ENCODE data around the gene HIRIP3.

Gene HIRIP3

GRCh38 chr16:30009085-30009862 is 13.9 kb upstream of the HIRIP3 start:
- no peak for TF ChIP-seq POLR2A (IDR thresholded peaks at IDR 0.05; ENCODE audit: low read depth, low read length)
- FAIRE-seq (no peak), DNase-seq (ENCODE audit: insufficient read length, low spot score) (no peak)

GRCh38 chr16:30007378-30007895 is 12.0 kb upstream of the HIRIP3 start:
- DNase-seq (ENCODE audit: insufficient read length, low spot score): no peak
- no peak for FAIRE-seq
- TF ChIP-seq POLR2A (IDR thresholded peaks at IDR 0.05; ENCODE audit: low read depth, low read length): no peak

- no peak for DNase-seq (ENCODE audit: insufficient read length, low spot score)
- FAIRE-seq: no peak
- no peak for TF ChIP-seq POLR2A (IDR thresholded peaks at IDR 0.05; ENCODE audit: low read depth, low read length)
Measured at GRCh38 chr16:30006659-30007377, 11.4 kb upstream of the HIRIP3 start.

DNA sequence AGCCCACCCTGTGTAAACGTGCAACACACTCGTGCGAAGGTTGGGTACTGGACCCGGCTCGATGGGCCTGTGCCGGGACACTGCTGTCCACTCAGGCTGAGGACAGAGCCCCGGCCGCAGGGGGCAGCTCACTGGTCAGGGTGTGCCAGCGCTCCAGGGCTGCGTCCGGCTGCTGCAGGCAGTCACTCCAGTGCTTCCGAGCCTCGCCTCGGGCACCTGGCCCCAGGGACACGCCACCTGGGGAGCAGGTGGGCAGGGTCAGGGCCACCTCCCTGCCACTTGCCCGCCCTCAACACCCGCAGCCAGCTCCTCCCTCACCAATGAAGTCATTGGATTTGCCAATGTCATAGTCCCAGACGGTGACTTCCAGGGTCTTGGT is 10.7 kb upstream of the HIRIP3 start:
- FAIRE-seq (no peak), DNase-seq (ENCODE audit: insufficient read length, low spot score) (no peak)
- no peak for TF ChIP-seq POLR2A (IDR thresholded peaks at IDR 0.05; ENCODE audit: low read depth, low read length)

DNA sequence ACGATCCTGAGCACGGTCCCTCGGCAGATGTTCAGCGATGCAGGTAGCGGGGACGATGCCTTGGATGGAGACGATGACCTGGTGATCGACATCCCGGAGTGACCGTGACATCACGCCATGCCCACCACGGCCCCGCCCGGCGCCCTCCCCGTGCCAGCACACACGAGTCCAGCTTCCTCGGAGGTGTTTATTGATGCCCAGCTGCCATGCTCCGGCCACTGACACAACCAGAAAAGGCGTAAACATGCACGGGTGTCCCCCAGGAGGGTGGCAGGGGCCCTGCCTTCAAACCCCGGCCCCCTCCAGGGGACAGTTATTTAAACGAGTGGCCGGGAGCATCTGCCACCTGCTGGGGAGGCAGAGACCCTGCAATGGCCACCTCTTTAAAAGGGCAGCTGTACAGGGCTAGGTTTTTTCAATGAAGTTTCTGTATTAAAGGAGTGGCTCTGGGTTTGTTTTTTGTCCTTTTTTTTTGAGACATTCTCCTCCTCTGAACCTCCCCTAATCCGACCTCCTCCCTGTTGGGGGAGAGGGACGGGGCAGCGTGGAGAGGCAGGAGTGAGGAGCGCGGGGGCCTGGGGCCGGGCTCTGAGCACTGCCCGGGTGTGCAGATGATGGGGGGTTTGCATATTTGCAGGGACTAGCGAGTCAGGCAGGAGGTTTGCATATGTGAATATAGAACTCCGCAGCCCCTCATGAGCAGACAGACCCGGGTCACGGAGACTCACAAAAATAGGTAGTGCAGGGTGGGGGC is 10.1 kb upstream of the HIRIP3 start:
- TF ChIP-seq POLR2A (IDR thresholded peaks at IDR 0.05; ENCODE audit: low read depth, low read length): no peak
- FAIRE-seq: no peak
- no peak for DNase-seq (ENCODE audit: insufficient read length, low spot score)

DNA sequence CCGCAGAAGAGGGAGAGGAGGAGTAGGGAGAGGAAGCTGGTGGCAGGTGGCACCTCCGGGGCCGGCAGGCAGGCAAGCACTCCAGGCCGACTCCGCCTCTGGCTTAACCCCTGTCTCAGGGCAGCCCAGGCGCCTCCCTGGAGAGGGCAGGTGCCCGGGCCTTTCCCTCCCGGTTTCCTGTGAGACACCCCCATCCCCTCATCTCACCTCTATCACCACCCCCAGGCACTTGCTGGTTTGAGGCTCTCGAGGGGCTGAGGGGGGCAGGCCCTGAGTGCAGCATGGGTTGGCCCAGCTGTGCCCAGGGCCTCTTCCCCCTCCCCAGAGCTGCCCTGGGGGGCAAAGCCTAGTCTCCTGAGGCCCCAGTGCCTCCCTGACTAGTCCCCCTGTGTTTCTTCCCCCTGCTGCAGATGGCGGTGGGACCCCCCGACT is 9.4 kb upstream of the HIRIP3 start:
- DNase-seq (ENCODE audit: insufficient read length, low spot score): no peak
- no peak for FAIRE-seq

GRCh38 chr16:30004424-30004776 is 9.0 kb upstream of the HIRIP3 start:
- FAIRE-seq: no peak
- no peak for DNase-seq (ENCODE audit: insufficient read length, low spot score)
- TF ChIP-seq POLR2A (IDR thresholded peaks at IDR 0.05; ENCODE audit: low read depth, low read length): no peak

More for the DNA sequence above, 9.4 kb upstream of the HIRIP3 start:
- TF ChIP-seq POLR2A (IDR thresholded peaks at IDR 0.05; ENCODE audit: low read depth, low read length): no peak

DNA sequence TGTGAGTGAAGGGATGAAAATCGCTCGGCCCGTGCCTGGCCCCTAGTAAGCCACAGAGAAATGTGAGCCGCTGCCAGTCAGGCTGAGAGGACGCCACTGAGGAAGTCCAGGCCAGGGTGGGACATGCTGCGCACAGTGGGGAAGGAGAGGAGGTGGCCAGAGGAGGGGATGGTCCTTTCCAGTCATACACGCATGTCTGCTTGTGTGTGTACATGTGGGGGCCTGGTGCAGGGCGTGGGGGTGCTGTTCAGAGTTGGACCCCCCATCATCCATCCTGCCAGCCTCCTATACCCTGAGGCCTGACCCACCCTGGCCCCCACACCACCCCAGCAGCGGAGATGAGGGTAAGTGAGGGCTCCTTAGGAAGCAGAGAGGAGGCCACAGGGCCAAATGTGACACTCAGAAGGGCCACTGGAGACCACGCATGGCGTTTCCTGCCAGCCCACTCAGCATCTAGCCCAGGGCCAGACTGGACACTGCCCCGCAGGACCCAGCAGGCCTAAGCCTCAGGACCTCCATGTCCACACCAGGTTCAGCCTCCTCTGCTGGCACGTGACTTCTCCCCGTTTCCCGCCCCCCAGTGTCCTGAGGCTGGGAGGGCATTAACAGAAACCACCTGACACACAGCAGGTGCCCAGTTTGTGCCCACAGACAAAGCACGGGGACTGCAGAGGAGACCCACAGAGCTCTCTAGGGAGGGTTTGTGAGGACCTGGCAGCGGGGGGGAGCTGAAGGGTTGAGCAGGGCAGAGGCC is 8.4 kb upstream of the HIRIP3 start:
- no peak for TF ChIP-seq POLR2A (IDR thresholded peaks at IDR 0.05; ENCODE audit: low read depth, low read length)
- no peak for DNase-seq (ENCODE audit: insufficient read length, low spot score)
- no peak for FAIRE-seq

GRCh38 chr16:30002614-30003346 is 7.4 kb upstream of the HIRIP3 start:
- no peak for TF ChIP-seq POLR2A (IDR thresholded peaks at IDR 0.05; ENCODE audit: low read depth, low read length)
- DNase-seq (ENCODE audit: insufficient read length, low spot score) (no peak), FAIRE-seq (no peak)

DNA sequence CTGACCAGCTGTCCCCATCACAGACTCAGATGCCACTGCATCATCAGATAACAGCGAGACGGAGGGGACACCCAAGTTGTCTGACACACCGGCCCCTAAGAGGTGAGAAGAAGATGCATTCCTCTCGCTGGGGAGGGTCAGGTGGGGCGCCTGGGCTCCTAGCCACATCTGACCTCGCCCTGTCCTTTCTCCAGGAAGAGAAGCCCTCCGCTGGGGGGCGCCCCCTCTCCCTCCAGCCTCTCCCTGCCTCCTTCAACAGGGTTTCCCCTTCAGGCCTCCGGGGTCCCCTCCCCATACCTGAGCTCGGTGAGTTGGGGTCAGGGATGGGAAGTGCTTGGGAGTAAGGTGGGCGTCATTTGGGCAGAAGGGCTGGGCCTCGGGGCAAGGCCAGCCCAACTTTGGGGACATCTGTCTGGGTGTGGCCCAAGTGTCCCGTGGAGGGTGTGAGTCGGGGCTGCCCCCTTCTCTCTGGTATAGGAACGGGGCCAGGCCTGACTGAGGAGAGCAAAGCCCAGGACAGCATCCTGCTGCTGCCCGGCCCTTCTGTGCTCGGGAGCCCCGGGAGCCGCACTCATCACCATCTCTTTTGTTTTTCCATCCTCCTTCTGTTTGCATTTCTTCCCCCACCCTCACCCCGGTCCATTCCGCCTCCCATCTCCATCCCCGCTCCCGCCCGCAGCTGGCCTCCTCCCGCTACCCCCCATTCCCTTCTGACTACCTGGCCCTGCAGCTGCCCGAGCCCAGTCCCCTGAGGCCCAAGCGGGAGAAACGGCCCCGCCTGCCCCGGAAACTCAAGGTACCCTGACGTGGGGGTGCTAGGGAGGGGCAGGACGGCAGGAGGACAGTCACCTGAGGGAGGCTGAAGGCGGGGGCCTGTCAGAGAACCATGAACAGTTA is 5.6 kb upstream of the HIRIP3 start:
- no peak for FAIRE-seq
- no peak for DNase-seq (ENCODE audit: insufficient read length, low spot score)
- TF ChIP-seq POLR2A (IDR thresholded peaks at IDR 0.05; ENCODE audit: low read depth, low read length): no peak

DNA sequence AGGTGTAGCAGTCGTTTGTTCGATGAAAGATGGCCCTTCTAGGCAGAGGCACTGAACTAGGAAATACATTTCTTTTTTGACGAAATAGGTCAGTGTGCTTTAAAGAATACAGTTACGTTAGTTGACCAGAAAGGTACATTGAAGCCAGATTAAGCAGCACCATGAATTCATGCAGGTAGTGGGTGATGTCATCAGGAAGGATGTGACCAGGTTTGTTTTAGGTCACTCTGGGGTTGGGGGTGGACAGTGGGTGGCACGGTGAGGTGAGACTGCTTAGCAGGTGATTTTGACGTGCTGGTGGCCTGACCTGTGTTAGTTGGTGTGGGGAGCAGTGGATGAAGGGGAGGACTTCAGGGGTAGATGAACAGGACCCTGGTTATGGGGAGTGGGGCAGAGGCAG is 4.2 kb upstream of the HIRIP3 start:
- FAIRE-seq (no peak), DNase-seq (ENCODE audit: insufficient read length, low spot score) (no peak)
- TF ChIP-seq POLR2A (IDR thresholded peaks at IDR 0.05; ENCODE audit: low read depth, low read length): no peak

DNA sequence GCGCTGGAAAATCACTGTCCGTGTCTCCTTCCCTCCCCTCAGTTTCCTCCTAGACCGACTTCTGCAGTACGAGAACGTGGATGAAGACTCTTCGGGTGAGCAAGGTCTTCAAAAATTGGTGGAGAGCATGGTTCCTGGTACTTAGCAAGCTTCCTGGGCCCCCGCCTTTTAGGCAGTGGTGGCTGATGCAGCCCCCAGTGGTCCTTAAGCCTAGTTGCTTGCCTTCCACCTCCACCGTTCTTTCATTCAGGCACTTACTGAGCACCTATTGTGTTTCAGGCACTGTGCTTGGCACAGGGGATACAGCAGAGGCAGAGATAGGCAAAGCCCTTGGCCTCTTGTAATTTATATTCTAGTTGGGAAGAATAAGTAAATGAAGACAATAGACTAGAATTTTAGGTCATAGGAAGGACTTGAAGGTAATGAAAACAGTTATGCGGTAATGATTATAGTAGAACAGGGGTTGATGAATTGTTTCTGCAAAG is 1.4 kb upstream of the HIRIP3 start:
- FAIRE-seq: no peak
- DNase-seq (ENCODE audit: insufficient read length, low spot score): no peak
- no peak for TF ChIP-seq POLR2A (IDR thresholded peaks at IDR 0.05; ENCODE audit: low read depth, low read length)

All from H54 (cell line).